Sigmoid colon (tissue), 7 donors: ENCODE measurements around the gene NHERF1. TPM values are rescaled to one million over a fixed set of nuclear protein-coding genes. Genes with fewer than 3 reads are reported as not detected.

Experiments used
- DNase-seq: peaks from one replicate; pipeline ENCODE4 v3.0.0-alpha.2; 2019
- H3K27ac ChIP-seq, 4 donors: fragments of 200-600 bp; sonication (generic); one replicate each; pipeline ENCODE4 v1.5.1; 2016 to 2019; ENCODE audit warnings: mild to moderate bottlenecking in 1 of 4
- H3K27me3 ChIP-seq, 3 donors: fragments of 200-600 bp; sonication (generic); one replicate each; pipeline ENCODE4 v1.5.1; 2019; ENCODE audit warnings: mild to moderate bottlenecking in 1 of 3
- H3K36me3 ChIP-seq, 4 donors: fragments of 200-600 bp; sonication (generic); one replicate each; pipeline ENCODE4 v1.5.1; 2016 to 2019
- H3K4me1 ChIP-seq, 4 donors: fragments of 200-600 bp; sonication (generic); one replicate each; pipeline ENCODE4 v1.5.1; 2017 to 2019
- H3K4me3 ChIP-seq, 4 donors: fragments of 200-600 bp; sonication (generic); one replicate each; pipeline ENCODE4 v1.5.1; 2017 to 2019; ENCODE audit warnings: mild to moderate bottlenecking in 2 of 4, moderate library complexity in 1 of 4
- H3K9me3 ChIP-seq, 4 donors: fragments of 200-600 bp in 3 of 4; sonication (generic) in 3 of 4; one replicate each; pipeline versions ENCODE4 v1.5.1 to v1.6.1; 2013 to 2019
- EP300 ChIP-seq, 4 donors: sonication (generic); formaldehyde crosslinking; IDR thresholded peaks; one replicate each; pipeline ENCODE4 v1.6.1; 2017; ENCODE audit warnings: antibody characterized with exemption in 4 of 4
- POLR2A ChIP-seq, 2 donors: fragments of 450-650 bp; IDR thresholded peaks; one replicate each; pipeline ENCODE4 v1.6.1; 2016; ENCODE audit warnings: antibody characterized with exemption in 2 of 2, mild to moderate bottlenecking in 2 of 2, moderate library complexity in 2 of 2
- POLR2AphosphoS5 ChIP-seq, 4 donors: sonication (generic); formaldehyde crosslinking; IDR thresholded peaks; one replicate each; pipeline ENCODE4 v1.6.1; 2017; ENCODE audit warnings: antibody characterized with exemption in 4 of 4
- WGBS, 2 donors: extraction: QIAGEN DNeasy Blood & Tissue Kit; methylation state at CpG; one replicate each; pipeline ENCODE4 v1.1.7; 2013; 5-methylcytosine and 5-hydroxymethylcytosine counted together
- intact Hi-C: fragments of 100-400 bp; cut with DNase I; formaldehyde crosslinking; loops from one replicate; pipeline ENCODE4 v1.15.1; 2023
- polyA plus RNA-seq, 3 donors: library from polyadenylated mRNA; stranded (reverse); fragments of 200-250 nt; gene quantifications; one replicate each; pipeline ENCODE4 v1.2.3, GENCODE V29; 2013
- total RNA-seq, 4 donors: library from RNA; depleted of rRNA; stranded (reverse); fragments of >200 nt; gene quantifications; one replicate each; pipeline ENCODE4 v1.1.0, GENCODE V29; 2016
- TF ChIP-seq, protein P1 (sequence below), 4 experiments: fragments of 450-650 bp in 3 of 4; fragments of 200-600 bp in 1 of 4; IDR thresholded peaks; one replicate each; pipeline ENCODE4 v1.5.1; 2016 to 2019; ENCODE audit warnings: antibody characterized with exemption in 4 of 4, mild to moderate bottlenecking in 3 of 4, moderate library complexity in 2 of 4
- donor health status: healthy with polysubstance abuse.
- donor health status: Bipolar disorder and iron deficiency.
- donor health status: healthy.

The NHERF1 gene
- total and polyA plus RNA-seq, 7 donors, result 6.6 to 420 (median 12.5) TPM

DNA sequence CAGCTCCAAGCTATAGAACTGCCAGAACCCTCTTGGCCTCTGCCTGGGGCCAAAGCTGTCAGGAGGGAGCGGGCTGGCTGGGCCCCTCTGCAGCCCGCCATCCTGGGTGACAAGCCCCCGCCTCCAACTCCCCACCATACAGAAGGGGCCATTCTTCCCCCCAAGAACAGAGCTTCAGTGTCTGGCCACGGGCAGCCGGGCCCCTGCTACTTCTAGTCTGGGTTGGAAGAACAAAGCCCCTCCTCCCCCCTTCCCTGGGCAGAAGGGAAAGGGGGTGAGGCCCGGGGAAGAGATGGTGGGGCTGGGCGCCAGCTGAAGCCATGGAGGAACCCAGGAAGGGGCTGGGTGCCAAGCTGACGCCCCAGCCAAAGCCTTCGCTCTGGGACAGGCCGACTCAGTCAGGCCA is 18.7 kb downstream of the NHERF1 start:
- H3K27me3 ChIP-seq, result no peaks in the 10 kb centered on the region
- no peaks in the 10 kb centered on the region for H3K9me3 ChIP-seq
- intact Hi-C loops, result no loop called here
- peaks cover 0 to 17% (median 15%) of the 10 kb centered on the region in 4 donors for H3K36me3 ChIP-seq
- no peak for DNase-seq
- peaks cover 0 to 18% (median 11%) of the 10 kb centered on the region in 4 donors for H3K4me1 ChIP-seq
- TF ChIP-seq, protein P1, sequence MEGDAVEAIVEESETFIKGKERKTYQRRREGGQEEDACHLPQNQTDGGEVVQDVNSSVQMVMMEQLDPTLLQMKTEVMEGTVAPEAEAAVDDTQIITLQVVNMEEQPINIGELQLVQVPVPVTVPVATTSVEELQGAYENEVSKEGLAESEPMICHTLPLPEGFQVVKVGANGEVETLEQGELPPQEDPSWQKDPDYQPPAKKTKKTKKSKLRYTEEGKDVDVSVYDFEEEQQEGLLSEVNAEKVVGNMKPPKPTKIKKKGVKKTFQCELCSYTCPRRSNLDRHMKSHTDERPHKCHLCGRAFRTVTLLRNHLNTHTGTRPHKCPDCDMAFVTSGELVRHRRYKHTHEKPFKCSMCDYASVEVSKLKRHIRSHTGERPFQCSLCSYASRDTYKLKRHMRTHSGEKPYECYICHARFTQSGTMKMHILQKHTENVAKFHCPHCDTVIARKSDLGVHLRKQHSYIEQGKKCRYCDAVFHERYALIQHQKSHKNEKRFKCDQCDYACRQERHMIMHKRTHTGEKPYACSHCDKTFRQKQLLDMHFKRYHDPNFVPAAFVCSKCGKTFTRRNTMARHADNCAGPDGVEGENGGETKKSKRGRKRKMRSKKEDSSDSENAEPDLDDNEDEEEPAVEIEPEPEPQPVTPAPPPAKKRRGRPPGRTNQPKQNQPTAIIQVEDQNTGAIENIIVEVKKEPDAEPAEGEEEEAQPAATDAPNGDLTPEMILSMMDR (IDR thresholded peaks at IDR 0.05), result no peak
- no peak for TF ChIP-seq POLR2AphosphoS5 (IDR thresholded peaks at IDR 0.05)
- TF ChIP-seq EP300 (IDR thresholded peaks at IDR 0.05), result no peak
- TF ChIP-seq POLR2A (IDR thresholded peaks at IDR 0.05), result no peak
- H3K27ac ChIP-seq, result no peak overlapping the region
- 82 to 88% methylated on average over 10 of the region's 10 CpGs for WGBS, 2 donors
- no peak overlapping the region for H3K4me3 ChIP-seq

DNA sequence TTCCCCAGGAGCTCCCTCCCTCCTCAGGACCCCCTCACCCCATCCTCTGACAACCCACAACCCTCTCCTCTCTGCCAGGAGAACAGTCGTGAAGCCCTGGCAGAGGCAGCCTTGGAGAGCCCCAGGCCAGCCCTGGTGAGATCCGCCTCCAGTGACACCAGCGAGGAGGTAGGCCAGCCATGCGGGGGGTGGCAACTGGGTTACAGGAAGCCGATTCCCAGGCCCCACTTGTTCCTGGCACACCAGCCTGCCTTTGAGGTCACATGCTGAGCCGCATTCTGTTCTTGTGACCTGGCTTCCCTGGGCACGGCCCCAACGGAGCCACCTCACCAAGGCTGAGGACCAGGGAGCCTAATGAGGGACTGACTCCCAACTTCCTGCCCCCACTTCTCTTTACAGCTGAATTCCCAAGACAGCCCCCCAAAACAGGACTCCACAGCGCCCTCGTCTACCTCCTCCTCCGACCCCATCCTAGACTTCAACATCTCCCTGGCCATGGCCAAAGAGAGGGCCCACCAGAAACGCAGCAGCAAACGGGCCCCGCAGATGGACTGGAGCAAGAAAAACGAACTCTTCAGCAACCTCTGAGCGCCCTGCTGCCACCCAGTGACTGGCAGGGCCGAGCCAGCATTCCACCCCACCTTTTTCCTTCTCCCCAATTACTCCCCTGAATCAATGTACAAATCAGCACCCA is 19.8 kb downstream of the NHERF1 start:
- no peak for TF ChIP-seq EP300 (IDR thresholded peaks at IDR 0.05)
- TF ChIP-seq POLR2AphosphoS5 (IDR thresholded peaks at IDR 0.05), result no peak
- TF ChIP-seq POLR2A (IDR thresholded peaks at IDR 0.05), result no peak
- TF ChIP-seq, protein P1 (IDR thresholded peaks at IDR 0.05), result no peak
- Histone ChIP-seq H3K4me3 (no peak overlapping the region), H3K27ac (peak overlapping the region in 1 of 4 donors; percentile 13), H3K36me3 (peaks cover 7 to 28% (median 25%) of the 10 kb centered on the region in 4 donors), H3K4me1 (peaks cover 0 to 18% (median 11%) of the 10 kb centered on the region in 4 donors), H3K27me3 (no peaks in the 10 kb centered on the region), H3K9me3 (no peaks in the 10 kb centered on the region)
- intact Hi-C loops, result no loop called here
- WGBS, 2 donors, result 83 to 84% methylated on average over 17 of the region's 17 CpGs
- peak; percentile 81 for DNase-seq

DNA sequence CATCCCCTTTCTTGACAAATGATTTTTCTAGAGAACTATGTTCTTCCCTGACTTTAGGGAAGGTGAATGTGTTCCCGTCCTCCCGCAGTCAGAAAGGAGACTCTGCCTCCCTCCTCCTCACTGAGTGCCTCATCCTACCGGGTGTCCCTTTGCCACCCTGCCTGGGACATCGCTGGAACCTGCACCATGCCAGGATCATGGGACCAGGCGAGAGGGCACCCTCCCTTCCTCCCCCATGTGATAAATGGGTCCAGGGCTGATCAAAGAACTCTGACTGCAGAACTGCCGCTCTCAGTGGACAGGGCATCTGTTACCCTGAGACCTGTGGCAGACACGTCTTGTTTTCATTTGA is 20.3 kb downstream of the NHERF1 start:
- 89 to 90% methylated on average over 7 of the region's 7 CpGs for WGBS, 2 donors
- intact Hi-C loops, result no loop called here

DNA sequence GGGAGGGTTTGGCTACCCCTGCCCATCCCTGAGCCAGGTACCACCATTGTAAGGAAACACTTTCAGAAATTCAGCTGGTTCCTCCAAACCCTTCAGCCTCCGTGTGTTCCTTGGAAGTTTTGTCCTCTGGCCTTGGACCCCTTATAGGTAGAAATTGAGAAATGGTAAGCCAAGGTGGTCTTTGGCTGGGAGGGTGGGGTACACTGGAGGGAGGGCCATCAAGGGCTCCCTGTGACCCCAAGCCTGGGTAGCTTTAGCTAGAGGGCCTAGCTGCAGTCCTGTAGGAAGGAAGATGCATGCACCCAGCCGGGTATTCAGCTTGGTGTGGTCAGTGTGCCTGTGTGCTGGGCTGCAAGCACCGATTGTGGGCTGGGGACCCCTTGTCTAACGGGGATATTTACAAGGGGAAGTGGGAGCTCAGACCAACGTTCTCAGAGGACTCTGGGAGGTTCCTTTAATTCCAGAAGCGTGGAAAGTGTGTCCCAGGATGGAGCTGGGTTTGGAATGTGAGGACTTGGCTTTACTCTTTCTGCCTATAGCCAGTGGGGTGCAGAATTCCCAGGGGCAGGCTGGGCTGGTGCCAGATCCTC is 20.9 kb downstream of the NHERF1 start:
- intact Hi-C loops, result no loop called here
- Histone ChIP-seq H3K9me3 (no peaks in the 10 kb centered on the region), H3K27me3 (no peaks in the 10 kb centered on the region), H3K4me1 (peaks cover 0 to 18% (median 11%) of the 10 kb centered on the region in 4 donors), H3K27ac (no peak overlapping the region), H3K4me3 (no peak overlapping the region), H3K36me3 (peaks cover 12 to 35% (median 29%) of the 10 kb centered on the region in 4 donors)
- WGBS, 2 donors, result 74 to 75% methylated on average over 6 of the region's 6 CpGs
- no peak for DNase-seq
- TF ChIP-seq EP300 (IDR thresholded peaks at IDR 0.05) (no peak), POLR2A (IDR thresholded peaks at IDR 0.05) (no peak), POLR2AphosphoS5 (IDR thresholded peaks at IDR 0.05) (no peak)
- TF ChIP-seq, protein P1 (IDR thresholded peaks at IDR 0.05), result no peak

More for the DNA sequence above, 20.3 kb downstream of the NHERF1 start:
- Histone ChIP-seq H3K4me1 (peaks cover 0 to 18% (median 11%) of the 10 kb centered on the region in 4 donors), H3K27me3 (no peaks in the 10 kb centered on the region), H3K27ac (no peak overlapping the region), H3K9me3 (no peaks in the 10 kb centered on the region), H3K36me3 (peaks cover 12 to 33% (median 29%) of the 10 kb centered on the region in 4 donors), H3K4me3 (no peak overlapping the region)
- no peak for DNase-seq
- TF ChIP-seq, protein P1 (IDR thresholded peaks at IDR 0.05), result no peak
- TF ChIP-seq POLR2A (IDR thresholded peaks at IDR 0.05), result no peak
- TF ChIP-seq EP300 (IDR thresholded peaks at IDR 0.05), result no peak
- TF ChIP-seq POLR2AphosphoS5 (IDR thresholded peaks at IDR 0.05), result no peak
